Peyer's patch (tissue), 4 donors: ENCODE data around the gene P2RX3.

ENCODE experiments used
- POLR2A ChIP-seq, 2 donors: fragments of 450-650 bp; IDR thresholded peaks; one replicate each; pipeline ENCODE4 v1.5.1; 2017; ENCODE audit warnings: antibody characterized with exemption in 2 of 2, mild to moderate bottlenecking in 2 of 2, moderate library complexity in 2 of 2
- TF ChIP-seq, protein P1 (sequence below), 6 experiments: fragments of 450-650 bp in 4 of 6; fragments of 200-600 bp in 2 of 6; sonication (generic) in 1 of 6; IDR thresholded peaks; one replicate each; pipeline ENCODE4 v1.5.1; 2017 to 2019; ENCODE audit warnings: antibody characterized with exemption in 6 of 6, mild to moderate bottlenecking in 3 of 6, moderate library complexity in 1 of 6

DNA sequence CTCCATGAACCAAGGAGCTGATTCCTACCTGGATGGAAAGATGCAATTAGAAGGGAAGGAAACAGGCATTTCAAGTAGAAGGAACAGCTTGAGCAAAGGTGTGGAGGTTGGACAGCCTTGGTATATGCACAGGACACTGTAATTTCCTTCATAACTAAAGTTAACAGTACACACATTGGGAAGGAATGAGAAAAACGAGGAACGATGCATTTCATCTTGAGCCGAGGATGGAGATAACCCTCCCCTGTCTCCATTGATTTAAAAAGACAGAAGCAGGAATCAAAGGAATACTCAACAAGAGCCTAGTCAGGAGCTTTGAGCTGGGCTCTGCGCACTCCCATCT lies 54.6 kb downstream of the P2RX3 start:
- no peak for TF ChIP-seq POLR2A (IDR thresholded peaks at IDR 0.05)
- TF ChIP-seq, protein P1, sequence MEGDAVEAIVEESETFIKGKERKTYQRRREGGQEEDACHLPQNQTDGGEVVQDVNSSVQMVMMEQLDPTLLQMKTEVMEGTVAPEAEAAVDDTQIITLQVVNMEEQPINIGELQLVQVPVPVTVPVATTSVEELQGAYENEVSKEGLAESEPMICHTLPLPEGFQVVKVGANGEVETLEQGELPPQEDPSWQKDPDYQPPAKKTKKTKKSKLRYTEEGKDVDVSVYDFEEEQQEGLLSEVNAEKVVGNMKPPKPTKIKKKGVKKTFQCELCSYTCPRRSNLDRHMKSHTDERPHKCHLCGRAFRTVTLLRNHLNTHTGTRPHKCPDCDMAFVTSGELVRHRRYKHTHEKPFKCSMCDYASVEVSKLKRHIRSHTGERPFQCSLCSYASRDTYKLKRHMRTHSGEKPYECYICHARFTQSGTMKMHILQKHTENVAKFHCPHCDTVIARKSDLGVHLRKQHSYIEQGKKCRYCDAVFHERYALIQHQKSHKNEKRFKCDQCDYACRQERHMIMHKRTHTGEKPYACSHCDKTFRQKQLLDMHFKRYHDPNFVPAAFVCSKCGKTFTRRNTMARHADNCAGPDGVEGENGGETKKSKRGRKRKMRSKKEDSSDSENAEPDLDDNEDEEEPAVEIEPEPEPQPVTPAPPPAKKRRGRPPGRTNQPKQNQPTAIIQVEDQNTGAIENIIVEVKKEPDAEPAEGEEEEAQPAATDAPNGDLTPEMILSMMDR (IDR thresholded peaks at IDR 0.05), result no peak
